Frontal cortex (tissue), 4 donors: ENCODE measurements around the gene USP46. TPM values are rescaled to one million over a fixed set of nuclear protein-coding genes. Genes with fewer than 3 reads are reported as not detected.
A peak's percentile ranks its signal among the peaks of the same experiment; 100 is the strongest.

Experiments used
- DNase-seq, 2 donors: peaks; one replicate each; pipeline ENCODE4 v3.0.0; 2012; ENCODE audit warnings: low spot score in 2 of 2
- FAIRE-seq: peaks from 2 replicates; lab custom pipeline; 2012; peaks lifted over from hg19 to GRCh38; lab: Jason Lieb, UNC
- total RNA-seq: library from RNA; depleted of rRNA; stranded (reverse); fragments of >200 nt; gene quantifications from one replicate; pipeline ENCODE4 v1.2.3, GENCODE V29; 2014
- donor health status: control.
- donor health status: control.
- donor health status: control.

USP46 gene
- total RNA-seq, 1 donor from 2014 or later, result 56.7 TPM

- no peak for FAIRE-seq
These were observed 1.2 kb downstream of the USP46 start for GRCh38 chr4:52657618-52658501.

GRCh38 chr4:52657292-52657617 is 1.8 kb downstream of the USP46 start:
- FAIRE-seq (no peak), DNase-seq (no peak)

More at GRCh38 chr4:52657618-52658501, 1.2 kb downstream of the USP46 start:
- DNase-seq, result peak; percentile 29 to 48

GRCh38 chr4:52655506-52655905 is 3.6 kb downstream of the USP46 start:
- FAIRE-seq (no peak), DNase-seq (no peak)

- FAIRE-seq, result no peak
- no peak for DNase-seq
These were observed 7.0 kb downstream of the USP46 start for GRCh38 chr4:52651996-52652672.

- no peak for DNase-seq
- FAIRE-seq, result no peak
These were observed 10.3 kb downstream of the USP46 start for GRCh38 chr4:52648836-52649235.

- no peak for DNase-seq
- FAIRE-seq, result no peak
These were observed 12.4 kb downstream of the USP46 start for GRCh38 chr4:52646741-52647140.

GRCh38 chr4:52646096-52646495 is 13.0 kb downstream of the USP46 start:
- no peak for FAIRE-seq
- DNase-seq, result no peak

- DNase-seq (no peak), FAIRE-seq (no peak)
These were observed 13.8 kb downstream of the USP46 start for GRCh38 chr4:52645300-52645699.

- DNase-seq (no peak), FAIRE-seq (no peak)
These were observed 15.3 kb downstream of the USP46 start for GRCh38 chr4:52643785-52644244.

GRCh38 chr4:52643190-52643589 is 15.9 kb downstream of the USP46 start:
- DNase-seq (no peak), FAIRE-seq (no peak)

GRCh38 chr4:52641854-52642563 is 17.1 kb downstream of the USP46 start:
- no peak for FAIRE-seq
- no peak for DNase-seq

GRCh38 chr4:52640808-52641565 is 18.1 kb downstream of the USP46 start:
- FAIRE-seq, result no peak
- no peak for DNase-seq

- DNase-seq, result no peak
- no peak for FAIRE-seq
These were observed 20.4 kb downstream of the USP46 start for GRCh38 chr4:52638717-52639116.

- DNase-seq, result no peak
- no peak for FAIRE-seq
These were observed 22.0 kb downstream of the USP46 start for GRCh38 chr4:52637116-52637515.

GRCh38 chr4:52635560-52635959 is 23.5 kb downstream of the USP46 start:
- FAIRE-seq (no peak), DNase-seq (no peak)

GRCh38 chr4:52635130-52635529 is 24.0 kb downstream of the USP46 start:
- FAIRE-seq, result no peak
- no peak for DNase-seq

GRCh38 chr4:52633846-52634245 is 25.3 kb downstream of the USP46 start:
- DNase-seq, result no peak
- FAIRE-seq, result no peak

- FAIRE-seq, result no peak
- DNase-seq, result no peak
These were observed 30.1 kb downstream of the USP46 start for GRCh38 chr4:52628974-52629373.

- FAIRE-seq (no peak), DNase-seq (no peak)
These were observed 30.6 kb downstream of the USP46 start for GRCh38 chr4:52628543-52628942.

GRCh38 chr4:52627876-52628275 is 31.2 kb downstream of the USP46 start:
- DNase-seq (no peak), FAIRE-seq (no peak)
